ENCODE measurements around the gene PKNOX2.

Gene PKNOX2

GRCh38 chr11:125264100-125265022 is 99.8 kb downstream of the PKNOX2 start:
- DNase-seq, result no peak

- DNase-seq, result no peak
Observed at GRCh38 chr11:125267548-125267947, 103.0 kb downstream of the PKNOX2 start.

- DNase-seq, result no peak
Observed at GRCh38 chr11:125268611-125269010, 104.1 kb downstream of the PKNOX2 start.

DNA sequence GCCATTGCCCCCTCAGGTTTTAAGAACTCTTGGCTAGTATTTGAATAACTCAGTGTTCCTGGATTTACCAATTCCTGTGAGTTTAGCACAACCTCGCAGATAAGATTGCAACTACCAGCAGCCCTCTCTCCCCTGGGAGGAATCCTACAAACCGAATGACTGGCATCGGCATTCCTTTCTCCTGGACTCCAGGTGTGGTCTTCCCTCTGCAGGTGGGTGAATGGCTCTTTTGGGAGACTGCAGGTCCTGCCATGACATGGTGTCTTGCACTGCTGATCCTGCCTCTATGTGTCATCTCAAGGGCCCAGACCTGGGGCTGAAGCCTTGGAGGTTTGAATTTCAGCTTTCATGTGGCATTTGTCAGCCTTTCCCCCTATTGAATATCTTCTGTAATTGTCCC is 105.6 kb downstream of the PKNOX2 start:
- DNase-seq, result no peak

- DNase-seq, result no peak
Observed at GRCh38 chr11:125270711-125271110, 106.2 kb downstream of the PKNOX2 start.

DNA sequence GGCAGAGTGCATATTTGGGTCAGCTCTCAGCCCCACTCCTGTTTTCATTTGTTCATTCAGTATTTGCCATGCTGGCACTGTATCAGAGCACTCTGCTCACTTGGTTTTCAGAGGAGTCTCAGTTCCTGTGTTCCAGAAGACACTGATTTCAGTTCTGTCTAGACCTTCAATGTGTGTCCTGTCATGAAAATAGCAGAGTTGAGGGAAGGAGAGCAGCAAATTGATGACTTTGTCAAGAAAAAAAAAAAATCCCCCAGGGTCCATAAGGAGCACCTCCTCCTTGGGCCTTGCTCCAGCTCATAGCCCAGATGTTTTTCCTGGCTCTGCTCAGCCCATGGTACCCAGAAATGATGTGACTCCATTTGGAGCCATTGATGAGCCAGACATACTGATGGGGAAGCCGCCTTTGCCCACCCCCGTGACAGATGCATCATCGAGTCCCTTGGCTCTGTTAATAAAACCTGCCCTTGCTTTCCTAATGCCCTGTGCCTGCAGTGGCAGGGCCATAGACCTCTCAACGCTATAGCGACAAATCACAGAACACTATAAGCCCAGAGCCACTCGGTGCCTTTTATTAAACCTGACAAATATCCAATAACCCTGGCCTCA is 107.0 kb downstream of the PKNOX2 start:
- DNase-seq, result no peak

GRCh38 chr11:125272092-125272491 is 107.5 kb downstream of the PKNOX2 start:
- no peak for DNase-seq

DNA sequence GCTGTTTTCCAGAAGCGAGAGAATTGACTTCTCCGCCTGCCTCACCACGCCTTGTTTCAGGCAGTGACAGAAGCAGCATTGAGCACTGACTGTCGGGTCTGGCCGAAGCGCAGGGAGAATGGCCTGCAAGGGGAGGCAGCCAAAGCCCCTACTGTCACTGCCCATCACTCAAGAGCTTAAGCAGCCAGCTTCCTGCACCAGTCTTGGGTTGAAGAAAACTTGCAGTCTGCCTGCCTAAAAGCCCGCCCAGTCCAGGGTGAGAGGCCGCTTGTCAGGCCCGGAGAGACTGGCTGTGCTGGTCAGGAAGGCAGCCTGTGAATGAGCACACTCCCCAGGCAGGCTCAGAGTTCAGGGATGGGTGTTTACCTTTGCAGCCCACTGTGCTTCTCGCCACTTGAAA is 108.3 kb downstream of the PKNOX2 start:
- no peak for DNase-seq

DNA sequence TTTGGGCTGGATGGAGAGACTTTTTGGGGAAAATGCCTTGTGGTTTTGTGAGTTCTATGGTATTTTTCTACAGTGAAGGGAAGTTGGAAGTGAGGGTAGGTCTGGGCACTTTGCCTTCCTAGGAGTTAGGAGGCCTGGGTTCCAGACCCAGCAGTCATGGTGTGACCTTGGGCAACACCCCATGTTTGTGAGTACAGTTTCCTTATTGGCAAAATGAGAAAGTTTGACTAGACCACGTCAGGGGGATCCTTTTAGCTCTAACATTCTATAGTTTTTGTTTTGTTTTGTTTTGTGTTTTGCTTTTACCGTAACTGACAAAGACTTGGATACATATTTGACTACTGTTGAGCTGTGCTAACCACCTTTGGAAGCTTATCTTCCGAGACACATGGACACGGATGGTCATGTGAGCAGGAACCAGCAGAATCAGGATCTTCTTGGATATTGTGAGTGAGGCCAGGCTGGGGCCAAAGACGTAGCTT is 109.0 kb downstream of the PKNOX2 start:
- no peak for DNase-seq

DNA sequence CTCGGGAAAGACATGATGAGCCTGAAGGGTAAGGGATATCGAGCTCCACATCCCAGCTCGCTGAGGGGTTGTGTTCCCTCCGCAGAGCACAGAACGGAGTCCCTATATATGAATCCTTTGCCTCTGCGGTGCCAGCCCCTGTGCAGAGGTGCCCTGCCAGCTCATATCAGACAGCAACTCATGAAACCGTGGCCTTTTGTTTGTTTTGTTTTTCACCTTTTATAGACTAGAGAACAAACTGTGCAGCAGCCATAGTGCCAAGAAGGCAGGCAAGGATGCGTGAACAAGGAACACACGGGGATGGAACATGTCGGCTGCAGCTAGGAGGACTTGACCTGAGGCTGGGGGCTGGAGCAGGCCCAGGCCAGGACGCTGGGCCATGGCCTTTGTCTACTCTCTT is 109.8 kb downstream of the PKNOX2 start:
- no peak for DNase-seq

- DNase-seq, result no peak
Observed at GRCh38 chr11:125274774-125275173, 110.2 kb downstream of the PKNOX2 start.

- no peak for DNase-seq
Observed at GRCh38 chr11:125275905-125276618, 111.5 kb downstream of the PKNOX2 start.

DNA sequence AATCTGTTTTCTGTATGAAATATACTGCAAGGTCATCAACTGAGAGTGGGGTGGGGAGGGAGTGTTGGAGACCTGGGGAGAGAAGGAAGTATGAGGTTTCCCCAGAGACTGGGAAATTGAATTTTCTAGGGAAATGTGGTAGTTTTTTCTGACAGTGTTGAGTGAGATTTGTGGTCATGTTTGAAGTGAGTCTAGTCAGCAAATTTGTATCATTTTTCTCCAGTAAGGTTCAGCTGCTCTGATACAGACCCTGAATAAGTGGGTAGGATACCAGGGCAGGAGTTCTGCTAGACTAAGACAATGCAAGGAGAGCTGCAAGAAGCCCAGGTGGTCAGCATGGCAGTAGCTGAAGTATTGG is 112.0 kb downstream of the PKNOX2 start:
- no peak for DNase-seq

DNA sequence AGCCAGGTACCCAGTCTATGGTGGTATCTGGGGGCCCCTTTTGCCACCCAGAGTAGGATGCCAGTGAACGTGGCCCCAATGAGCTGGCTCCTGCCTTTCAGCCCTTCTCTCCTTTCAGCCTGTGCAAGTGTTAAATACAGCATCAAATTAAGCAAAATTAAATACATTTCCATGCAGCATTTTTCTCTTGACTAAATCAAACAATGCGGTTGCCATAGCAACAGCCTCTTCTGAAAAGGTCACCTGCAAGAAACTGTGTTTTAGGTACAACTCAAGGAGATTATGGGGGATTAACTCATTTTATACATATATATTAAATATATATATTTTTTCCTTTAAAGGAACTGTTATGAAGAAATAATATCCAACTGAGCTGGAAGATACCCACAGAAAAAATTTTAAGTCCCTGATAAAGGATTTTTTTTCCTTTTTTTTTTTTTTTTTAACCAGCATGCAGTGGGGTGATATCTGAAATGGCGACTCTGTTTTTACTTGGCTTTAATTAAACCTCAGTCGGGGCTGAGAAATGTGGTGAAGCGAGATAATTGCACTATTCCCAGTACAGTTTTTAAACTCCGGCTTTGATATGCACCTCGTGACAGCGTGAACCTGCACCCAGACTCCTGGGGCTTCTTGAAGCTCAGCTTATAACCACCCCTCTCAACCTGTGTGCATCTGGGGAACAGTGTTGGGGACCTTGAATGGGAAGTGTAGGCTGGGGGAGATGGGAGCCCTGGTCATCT is 115.3 kb downstream of the PKNOX2 start:
- DNase-seq, result no peak

- DNase-seq, result no peak
Observed at GRCh38 chr11:125280646-125281045, 116.1 kb downstream of the PKNOX2 start.

DNA sequence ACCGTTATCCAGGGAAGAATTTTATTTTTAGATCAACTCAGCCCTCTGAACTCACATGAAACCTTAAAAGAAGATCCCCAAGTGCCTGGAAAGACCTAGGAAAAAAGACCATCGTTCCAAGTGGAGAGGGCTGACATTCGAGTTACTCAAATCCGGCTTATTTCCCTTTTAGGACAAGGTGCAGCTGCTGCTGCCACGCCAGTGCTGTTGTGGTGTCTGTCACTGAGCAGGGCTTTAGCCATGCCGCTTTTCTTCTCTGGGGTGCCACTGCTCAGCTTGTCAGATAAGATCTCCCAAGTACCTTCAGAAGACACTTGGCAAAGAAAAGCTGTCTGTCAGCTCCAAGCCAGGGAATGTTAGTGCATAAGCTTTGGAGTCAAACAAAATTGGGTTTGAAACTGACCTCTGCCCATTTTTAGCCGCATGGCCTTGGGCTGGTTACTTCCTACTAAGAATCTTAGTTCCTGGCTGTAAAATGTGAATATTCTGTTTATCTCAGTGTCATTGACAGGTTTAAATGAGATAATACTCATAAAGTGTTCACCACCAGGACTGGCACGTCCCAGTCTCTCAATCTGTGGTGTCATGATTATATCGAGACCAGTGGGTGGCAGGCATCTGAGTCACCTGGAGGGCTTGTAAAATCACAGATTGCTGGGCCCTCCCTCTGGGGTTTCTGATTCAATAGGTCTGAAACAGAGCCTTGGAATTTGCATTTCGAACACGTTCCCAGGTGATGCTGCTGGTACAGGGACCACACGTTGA is 117.5 kb downstream of the PKNOX2 start:
- no peak for DNase-seq

- no peak for DNase-seq
Observed at GRCh38 chr11:125282596-125282914, 118.0 kb downstream of the PKNOX2 start.

DNA sequence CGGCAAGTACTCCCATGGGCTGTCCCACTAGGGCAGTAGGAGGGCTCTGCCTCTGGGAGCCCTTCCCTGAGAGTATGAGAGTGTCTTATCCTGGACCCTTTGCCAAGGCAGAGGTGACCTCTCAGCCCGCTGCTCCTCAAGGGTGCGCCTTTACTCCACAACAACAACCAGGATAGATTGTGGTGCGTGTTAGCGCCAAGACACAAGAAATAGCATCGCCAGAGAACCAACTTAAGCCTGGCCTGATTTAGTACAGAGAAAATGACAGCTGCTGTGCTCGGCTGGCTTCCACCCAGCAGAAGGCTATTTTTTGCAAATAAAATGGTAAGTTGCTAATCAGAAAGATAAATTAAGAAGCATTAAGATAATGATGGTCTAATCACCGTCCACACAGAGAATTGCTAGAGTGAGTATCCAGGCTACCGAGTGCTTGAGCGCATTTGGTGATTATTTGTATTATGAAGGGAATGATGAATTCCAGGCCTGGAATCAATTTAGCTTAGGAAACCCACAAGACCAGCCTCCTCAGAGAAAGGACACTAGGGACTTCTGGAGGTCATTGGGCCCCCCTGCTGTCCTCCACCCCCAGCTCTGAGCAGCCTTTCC is 119.8 kb downstream of the PKNOX2 start:
- DNase-seq, result no peak

DNA sequence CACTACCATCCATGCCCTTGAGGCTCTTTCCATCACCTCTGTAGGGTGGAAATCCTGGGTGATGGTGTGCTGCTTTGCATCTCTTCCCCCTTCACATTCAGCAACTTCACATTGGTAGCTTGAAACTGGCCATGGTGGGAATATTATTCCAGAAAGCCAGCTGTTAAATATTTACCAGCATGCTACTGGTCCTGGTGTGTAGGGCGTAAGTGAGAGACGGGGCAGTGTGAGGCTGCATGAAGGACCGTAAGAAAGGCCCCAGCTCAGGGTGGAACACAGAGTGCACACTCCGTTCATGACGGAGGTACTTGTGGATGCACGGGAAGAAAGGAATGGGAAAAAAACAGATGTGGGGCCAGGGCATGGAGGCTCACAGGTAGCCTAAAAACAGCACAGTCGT is 121.3 kb downstream of the PKNOX2 start:
- no peak for DNase-seq

DNA sequence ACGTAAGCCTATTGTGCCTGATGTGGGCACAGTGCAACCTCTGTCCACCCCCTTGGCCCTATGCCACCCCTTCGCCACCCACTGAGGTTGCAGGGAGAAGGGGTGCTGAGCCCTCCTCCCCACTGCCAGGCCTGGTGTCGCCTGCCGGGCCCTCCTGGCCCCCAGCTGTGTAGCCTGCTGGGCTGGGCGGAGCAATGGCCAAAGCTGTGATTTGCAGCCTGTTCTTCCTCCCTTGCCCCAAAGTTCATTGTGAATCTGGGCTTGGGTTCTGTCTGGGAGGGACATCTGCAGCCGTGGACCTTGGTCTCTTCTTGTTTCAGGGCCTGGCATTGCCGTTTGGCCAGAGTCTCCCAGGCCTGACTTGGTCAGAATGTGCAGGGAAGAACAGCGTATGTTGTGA is 121.9 kb downstream of the PKNOX2 start:
- no peak for DNase-seq

- no peak for DNase-seq
Observed at GRCh38 chr11:125287491-125288210, 123.1 kb downstream of the PKNOX2 start.

All from NCI-H774 (cell line).